CD4-positive, alpha-beta T cell treated with Interferon gamma for 1 hour (primary cell): ENCODE measurements around the gene TRAK1.
A peak's percentile ranks its signal among the peaks of the same experiment; 100 is the strongest.
"Not testable (repeated sequence)": the region's sequence is repeated elsewhere in the genome, so short reads cannot be mapped to it uniquely, and the experiment has no call there.

Experiments used
- DNase-seq: peaks from one replicate; pipeline ENCODE4 v3.0.0-alpha.2; 2020

TRAK1 gene

DNA sequence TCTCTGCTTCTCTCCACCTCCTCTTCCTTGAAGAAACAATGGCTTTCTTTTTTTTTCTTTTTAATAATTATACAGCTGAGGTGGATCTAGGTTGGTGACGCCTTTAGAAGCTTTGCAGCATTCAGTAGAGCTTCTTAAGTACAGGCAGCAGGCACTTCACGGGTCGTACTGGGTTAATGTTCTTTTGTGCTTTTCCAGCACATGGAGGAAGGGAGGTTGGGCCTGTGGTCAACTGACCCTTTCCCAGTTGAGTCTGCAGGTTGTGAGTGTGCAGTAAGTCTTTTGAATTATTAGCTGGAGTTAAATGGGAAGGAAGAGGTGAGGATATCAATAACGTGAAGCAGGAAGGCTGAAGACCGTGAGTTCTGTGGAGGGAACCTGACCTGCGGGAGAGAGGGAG, 7.0 kb downstream of the TRAK1 start:
- no peak for DNase-seq

DNA sequence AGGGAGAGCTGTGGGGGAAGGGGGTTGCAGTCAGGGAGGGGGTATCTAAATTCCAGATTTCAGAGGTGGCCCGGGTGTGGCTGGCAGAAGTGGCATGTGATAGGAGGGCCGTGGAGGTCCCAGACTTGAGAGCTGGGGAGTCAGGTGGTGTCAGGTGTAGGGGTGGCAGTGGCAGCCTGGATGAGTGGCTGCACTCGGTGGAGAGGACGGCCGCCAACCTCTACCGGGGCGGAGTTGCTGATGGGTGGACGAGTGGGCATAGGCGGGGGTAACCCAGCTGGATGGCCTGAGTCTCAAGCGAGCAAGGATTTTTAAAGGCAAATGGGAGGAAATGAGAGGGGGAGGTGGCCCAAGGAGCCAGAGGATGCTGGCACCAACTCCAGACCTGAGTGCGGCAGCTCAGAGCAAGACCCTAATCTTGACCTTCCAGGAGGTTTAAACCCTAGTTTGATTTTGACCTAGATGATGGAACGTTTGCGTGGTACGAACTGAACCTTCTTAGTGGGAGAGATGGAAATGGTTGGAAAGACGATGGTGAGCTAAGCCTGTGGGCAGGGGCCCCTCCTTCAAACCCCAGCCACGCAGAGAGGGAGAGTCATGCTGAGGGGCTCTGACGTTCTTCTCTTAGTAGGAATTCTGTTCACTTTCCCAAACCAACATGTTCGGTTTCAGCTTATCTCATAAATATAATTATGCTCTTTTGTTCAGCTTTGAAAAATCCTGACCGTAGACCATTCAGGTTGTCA, 8.0 kb downstream of the TRAK1 start:
- no peak for DNase-seq

DNA sequence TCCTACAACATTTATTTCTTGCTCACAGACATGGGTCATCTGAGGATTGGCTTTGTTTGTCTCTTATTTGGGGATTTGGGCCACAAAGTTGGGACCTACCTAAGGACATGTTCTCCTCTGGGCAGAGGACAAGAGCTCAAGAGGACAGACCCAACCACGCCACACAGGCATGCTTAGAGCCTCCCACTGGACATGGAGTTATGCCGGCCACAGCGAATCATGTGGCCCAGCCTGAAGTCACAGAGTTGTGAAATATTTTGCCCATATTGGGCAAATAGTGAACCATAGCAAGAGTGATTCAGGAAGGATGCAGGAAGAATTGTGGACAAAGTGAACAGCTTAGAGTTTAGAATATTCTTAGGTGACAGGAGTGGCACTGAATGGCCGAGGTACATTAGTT, 9.9 kb downstream of the TRAK1 start:
- DNase-seq = peak; percentile 11

DNA sequence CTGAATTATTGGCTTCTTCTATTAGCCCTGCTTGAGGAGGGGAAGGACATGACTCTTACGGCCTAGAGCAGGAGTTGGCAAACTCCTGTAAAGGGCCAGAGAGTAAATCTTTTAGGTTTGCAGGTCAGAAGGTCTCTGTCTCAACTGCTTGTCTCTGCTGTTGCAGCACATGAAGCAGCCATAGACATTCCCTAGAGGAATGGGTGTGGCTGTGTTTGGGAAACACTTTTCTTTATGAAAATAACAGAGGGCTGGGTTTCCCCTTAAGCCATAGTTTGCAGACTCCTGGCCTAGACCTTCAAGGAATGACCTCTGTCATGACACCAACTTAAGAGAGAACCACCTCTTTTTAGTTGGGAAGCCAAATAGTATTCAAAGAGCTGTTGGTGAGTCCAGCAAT, 10.3 kb downstream of the TRAK1 start:
- no peak for DNase-seq

DNA sequence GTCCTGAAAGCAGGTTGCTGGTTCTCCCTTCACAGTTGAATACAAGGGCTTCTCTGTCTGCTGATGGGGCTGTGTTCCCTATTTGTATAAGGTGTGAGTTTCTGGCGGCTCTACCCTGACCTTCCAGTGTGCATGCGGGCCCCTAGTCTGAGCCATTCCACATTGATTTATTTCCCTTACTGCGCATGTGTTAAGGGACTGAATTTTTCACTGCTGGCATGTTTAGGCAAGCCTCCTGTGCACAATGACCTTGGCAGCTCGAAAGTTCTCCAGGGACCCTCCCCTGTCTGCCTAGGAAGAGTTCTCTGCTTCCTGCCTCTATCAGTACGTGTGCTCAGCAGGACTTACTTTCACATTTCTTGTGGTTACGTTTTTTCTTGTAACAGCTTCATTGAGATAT, 11.4 kb downstream of the TRAK1 start:
- DNase-seq = no peak

DNA sequence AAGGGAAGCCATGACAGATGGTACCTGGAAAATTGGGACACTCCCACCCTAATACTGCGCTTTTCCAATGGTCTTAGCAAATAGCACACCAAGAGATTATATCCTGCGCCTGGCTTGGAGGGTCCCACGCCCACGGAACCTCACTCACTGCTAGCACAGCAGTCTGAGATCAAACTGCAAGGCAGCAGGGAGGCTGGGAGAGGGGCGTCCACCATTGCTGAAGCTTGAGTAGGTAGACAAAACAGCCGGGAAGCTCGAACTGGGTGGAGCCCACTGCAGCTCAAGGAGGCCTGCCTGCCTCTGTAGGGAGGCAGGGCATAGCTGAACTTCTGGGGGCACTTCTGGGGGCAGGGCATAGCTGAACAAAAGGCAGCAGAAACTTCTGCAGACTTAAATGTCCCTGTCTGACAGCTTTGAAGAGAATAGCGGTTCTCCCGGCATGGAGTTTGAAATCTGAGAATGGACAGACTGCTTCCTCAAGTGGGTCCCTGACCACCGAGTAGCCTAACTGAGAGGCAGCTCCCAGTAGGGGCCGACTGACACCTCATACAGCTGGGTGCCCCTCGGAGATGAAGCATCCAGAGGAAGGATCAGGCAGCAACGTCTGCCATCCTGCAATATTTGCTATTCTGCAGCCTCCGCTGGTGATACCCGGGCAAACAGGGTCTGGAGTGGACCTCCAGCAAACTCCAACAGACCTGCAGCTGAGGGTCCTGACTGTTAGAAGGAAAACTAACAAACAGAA, 12.9 kb downstream of the TRAK1 start:
- not testable (repeated sequence) for DNase-seq

DNA sequence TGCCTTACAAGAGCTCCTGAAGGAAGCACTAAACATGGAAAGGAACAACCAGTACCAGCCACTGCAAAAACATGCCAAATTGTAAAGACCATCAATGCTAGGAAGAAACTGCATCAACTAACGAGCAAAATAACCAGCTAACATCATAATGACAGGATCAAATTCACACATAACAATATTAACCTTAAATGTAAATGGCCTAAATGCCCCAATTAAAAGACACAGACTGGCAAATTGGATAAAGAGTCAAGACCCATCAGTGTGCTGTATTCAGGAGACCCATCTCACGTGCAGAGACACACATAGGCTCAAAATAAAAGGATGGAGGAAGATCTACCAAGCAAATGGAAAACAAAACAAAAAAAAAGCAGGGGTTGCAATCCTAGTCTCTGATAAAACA, 14.8 kb downstream of the TRAK1 start:
- not testable (repeated sequence) for DNase-seq

DNA sequence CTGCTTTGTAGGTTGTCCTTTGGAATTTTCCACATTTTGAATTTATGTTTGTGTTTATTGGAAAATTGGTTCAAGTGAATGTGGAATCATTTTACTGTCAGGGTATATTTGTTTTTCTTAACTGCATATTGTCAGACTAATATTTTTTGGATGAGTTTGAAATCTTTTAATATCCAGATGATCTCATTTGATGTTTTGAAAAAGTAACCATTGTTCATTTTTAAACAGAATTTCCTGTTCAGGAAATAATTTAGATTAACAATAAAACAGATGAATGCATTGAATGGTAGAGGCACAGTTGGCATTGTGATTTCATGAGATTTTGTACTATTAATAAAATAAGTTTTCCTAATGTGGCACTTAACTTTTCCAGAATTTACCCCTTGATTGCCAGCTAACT, 15.5 kb downstream of the TRAK1 start:
- no peak for DNase-seq

DNA sequence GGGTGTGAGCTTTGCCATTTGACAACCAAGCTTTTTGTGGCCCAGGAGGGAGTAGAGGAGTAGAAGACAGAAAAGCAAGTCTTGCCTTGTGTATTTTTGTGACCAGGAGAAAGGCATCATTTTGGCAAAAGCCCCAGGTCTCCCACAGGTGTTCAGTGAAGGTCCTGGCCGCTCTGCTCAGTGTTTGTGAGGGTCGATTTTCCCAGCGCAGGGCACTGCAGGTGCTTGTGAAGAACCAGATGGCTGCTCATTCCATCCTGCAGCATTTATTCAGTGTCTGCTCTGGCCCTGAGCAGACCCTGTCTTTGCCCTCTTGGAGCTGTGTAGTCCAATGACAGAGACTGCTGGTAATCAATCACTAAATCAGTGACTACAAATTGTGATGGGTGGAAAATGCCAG, 19.5 kb downstream of the TRAK1 start:
- DNase-seq = no peak

DNA sequence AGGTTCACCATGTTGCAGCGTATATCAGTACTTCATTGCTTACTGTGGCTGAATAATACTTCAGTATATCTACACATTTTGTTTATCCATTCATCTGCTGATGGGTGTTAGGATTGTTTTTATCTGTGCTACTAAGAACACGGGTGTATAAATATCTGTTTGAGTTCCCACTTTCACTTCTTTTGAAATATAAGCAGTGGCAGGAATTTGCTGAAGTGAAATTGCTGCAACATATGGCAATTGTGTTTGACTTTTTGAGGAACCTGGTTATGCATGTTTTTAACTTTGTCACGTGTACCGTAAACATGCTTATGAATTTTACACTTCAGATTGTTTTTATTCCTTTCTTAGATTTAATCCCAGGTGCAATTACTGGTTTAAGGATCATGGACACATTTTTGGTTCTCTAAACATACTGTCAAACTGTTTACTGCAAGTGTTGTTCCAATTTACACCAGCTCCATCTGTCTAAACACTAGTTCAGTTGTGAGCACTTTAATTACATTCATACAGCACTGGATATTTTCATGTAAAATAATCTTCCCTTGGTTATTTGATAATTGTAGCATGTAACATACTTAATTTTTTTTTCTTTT, 23.1 kb downstream of the TRAK1 start:
- DNase-seq = no peak

DNA sequence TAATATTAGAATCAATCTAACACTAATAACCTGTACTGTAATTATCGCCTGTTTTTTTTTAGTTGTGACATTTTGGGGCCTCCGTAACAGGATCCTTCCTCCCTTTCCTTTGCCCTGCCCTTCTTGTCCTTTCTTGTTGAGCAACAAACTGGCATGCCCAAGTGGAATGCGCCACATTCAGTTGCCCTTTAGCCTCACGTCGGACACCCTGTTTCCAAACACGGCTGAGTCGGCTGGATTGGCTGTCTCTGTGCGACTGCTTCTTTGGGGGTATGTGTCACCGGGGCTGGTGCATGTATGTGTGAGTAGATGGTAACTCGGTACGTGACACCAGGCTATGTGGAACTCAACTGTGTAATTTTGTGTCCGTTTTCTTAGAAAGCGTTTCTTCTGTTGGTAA, 24.1 kb downstream of the TRAK1 start:
- no peak for DNase-seq

DNA sequence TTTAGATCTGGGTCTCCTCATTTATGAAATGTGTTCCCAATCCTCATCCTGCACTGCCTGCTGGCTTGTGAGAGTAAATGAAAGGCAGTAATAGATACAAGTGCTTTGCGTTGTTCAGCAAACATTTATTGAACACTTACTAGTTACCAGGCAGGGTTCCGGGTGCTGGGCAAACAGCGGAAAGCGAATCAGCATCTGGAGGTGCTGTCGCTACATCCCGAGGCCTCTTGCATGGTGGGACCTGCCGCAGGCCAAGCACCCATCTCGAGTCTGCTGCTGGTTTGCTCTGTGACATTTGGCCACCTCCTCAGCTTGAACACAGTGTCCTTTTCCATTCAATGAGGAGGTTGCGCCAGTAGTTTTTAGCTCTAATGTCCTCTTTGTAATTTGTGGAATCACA, 24.8 kb downstream of the TRAK1 start:
- DNase-seq = no peak

DNA sequence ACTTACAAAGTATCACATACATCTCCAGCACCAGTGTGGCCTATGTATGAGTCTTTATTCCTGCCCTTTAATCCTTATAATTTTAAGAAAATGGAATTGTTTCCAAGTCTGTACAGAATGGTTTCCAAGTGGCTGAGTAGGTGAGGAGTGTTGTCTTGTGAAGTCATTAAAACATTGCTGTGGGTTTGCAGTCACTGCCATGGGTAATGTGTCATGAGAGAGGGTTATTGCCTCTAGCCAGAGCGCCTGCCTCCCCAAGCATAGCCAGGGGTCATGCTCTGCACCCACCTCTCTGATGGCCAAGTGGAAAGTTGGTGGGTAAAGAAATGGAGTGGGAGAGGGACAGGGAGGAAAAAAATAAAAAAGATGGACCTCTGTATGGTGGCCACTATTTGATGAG, 25.3 kb downstream of the TRAK1 start:
- no peak for DNase-seq

DNA sequence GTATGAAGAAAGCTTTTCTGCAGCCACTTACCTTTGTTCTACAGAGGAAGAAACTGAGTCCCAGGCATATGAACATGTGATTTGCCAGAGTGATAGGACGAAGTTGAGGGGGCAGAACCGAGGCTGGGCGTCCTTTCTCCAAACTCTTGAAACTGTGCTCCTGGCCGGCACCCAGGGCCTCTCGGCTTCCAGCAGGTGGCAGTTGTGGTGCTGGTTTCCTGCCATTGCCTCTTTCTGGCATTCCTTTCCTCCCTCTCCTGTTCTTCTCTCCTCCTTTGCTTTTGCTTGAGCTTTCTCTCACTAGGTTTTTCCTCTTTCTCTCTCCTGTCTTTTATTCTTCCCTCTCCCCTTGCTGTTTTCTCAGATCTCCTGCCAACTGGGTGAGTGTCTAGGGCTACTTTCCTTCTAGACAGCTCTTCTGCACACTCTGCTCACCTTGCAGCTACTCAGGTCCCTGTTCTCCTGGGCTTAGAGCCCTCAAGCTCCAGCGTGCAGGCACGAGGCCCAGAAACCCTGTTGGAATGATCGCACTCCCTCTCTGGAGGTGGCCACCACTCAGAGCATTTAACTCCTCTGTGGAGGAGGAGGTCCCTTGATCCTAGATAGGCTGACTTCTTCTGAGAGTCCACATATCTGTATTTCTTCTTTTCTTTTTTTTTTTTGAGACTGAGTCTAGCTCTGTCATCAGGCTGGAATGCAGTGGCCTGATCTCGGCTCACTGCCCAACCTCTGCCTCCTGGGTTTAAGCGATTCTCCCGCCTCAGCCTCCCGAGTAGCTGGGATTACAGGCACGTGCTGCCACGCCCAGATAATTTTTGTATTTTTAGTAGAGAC, 26.2 kb downstream of the TRAK1 start:
- DNase-seq = no peak

DNA sequence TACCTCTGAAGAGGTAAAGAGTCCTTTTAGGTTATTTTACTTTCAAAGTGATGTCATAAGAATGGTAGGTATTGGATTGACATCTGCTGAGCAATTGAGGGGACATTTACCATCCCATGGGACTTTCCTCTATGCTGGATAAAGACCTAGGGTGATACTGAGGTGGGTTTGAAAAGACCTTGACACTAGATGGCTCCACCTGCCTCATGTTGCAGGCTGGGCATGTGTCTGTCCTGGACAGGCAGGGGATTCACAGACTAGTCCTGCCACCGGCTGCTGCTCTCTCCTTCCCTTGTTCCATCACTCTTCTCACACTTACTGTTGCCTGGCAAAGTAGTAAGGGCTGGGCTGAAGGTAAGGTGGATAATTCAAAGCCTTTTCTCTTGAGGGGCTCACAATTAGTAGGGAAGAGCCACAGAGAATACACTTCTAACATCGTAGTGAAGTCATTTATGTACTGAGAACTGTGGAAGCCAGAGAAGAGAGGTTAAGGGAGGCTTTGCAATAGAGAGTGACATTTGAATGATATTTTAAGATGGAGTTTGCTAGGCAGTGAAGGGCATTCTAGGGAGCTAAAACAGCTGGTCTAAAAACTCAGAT, 27.7 kb downstream of the TRAK1 start:
- DNase-seq = no peak

DNA sequence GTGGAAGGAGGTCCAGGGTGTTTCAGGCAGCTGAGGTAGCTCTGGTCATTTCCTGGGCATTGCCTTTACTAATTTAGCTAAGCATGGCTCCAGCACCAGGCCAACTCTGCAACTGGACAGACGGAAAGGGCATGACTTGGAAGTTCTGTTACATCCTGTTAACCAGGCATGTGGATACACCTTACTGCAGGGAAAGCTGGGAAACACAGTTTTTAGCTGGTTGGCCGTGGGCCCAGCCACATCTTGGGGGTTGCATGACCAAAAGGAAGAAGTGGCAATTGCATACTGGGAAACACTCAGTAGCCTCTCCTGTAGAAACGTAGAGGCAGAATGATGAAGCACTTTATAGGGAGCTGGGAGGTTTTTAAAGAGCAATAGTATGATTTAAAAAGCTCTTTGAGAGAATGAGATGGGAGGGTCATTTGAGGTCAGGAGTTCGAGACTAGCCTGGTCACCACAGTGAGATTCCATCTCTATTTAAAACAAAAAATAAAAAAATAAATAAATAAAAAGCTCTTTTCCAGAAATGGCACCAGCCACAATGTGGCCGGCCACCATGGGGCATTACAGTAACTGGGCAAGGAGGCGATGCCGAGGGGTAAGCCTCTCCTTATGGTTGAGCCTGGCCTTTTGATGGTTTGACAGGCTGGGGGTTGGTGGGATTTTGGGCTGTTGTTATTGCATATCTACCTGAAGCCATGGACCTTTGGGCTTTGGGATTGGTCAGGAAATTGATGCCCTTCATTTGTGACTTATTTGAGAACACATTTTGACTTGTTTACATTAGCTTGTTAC, 28.6 kb downstream of the TRAK1 start:
- DNase-seq = no peak

DNA sequence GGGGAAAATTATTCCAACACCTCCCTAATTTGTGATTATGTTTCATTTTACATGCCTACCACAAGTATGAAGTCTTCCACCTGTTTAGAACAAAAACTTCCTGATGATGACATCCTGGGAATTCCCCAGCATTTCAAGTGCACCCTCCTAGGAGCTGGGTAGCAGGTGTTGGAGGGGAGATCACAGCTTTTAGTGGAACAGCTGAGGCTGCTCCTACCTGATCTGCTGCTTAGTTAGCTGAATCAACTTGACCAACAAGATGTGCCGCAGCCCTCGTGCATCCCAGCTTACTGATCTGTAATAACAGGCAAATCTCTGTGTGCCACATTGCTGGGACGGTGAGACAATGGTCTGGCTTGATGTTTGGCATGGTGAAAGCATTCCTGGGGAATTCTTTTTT, 29.7 kb downstream of the TRAK1 start:
- no peak for DNase-seq

DNA sequence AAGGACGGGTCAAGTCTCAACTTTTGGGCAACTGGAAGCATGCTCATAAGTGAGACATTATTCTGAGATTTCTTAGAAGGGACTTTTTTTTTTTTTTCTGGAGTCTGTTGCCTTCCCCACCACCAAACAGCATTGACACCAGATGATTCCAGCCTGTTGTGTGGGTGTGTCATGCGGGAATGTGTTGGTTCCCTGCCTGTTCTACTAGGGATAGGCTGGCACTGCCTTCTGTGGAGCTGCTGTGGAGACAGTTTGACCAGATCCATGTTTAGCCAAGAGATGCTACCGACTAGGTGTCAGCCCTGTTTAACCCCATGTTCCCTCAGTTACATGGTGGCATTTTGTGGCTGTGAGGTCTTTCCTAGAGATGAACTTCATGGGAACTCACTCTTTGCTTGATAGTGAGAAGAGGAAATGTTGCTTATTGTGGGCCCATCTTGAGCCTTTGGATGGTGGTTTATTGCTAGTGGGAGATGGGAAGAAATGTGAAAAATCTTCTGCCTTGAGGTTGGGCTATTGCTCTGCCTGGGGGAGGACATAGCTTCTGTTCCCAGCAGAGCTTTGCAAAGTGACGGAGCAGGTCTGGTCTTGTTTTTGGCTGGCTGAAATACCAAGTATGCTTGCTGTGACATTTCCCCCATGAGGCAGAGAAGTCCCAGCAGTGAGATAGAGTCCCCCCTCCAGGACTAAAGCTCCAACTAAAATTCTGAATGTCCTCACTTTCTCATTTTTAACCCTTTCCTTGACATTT, 31.3 kb downstream of the TRAK1 start:
- DNase-seq = no peak

DNA sequence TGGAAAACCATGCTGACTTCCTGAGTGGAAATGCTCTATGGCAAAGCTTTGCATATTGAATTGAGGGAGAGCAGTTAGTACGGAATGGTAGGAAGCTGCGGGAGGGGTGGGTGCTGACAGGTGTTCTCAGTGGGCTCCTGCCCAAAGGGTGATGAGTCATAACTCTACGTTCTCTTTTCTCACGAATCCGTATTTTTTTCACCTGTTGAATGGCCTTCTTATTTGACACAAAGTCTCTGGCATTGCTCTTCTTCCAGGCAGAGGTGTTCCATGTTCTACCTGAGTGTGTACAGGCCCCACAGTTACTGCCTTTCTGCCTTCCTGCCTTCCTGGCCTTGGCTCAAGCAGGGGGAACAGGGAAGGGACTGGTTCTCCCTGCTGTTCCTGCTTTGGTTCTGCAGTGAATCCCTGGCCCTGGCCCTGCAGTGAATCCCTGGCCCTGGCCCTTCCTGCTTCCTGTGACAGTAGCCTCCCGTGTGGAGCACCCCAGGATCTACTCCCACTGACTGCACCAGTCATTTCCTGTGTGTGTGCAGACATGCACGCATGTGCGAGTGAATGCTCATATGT, 31.9 kb downstream of the TRAK1 start:
- DNase-seq = no peak

DNA sequence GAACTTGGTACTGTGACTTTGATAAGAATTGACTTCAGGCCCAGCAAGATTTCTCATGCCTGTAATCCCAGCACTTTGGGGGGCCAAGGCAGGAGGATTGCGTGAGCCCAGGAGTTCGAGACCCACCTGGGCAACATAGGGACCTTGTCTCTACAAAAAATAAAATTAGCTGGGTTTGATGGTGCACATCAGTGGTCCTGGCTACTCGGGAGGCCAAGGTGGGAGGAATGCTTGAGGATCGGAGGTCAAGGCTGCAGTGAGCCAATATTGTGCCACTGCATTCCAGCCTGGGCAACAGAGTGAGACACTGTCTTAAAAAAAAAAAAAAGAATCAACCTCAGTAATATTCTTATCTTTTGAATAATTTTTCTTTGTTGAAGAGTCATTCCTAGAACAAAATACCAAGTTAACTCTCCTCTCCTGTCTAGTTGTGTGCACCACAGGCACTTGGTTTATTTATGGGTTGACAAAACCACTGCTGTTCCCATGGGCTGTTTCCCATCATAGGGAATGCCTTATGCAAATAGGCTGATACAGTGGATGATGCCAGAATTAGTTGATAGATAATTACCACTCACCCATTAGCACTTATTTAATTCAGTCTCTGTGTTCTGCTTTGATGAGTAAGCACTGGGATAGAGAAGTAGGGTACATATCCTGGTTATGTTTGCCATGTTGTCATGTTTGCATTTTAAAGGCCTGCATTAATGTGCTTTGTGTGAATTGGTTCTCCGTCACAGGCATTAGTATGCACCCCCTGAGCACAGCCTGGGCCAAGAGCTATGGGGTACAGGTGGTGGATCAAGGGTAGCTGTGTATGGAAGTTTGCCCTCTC, 32.9 kb downstream of the TRAK1 start:
- no peak for DNase-seq
